ENCODE data around the gene IFT172.

DNA sequence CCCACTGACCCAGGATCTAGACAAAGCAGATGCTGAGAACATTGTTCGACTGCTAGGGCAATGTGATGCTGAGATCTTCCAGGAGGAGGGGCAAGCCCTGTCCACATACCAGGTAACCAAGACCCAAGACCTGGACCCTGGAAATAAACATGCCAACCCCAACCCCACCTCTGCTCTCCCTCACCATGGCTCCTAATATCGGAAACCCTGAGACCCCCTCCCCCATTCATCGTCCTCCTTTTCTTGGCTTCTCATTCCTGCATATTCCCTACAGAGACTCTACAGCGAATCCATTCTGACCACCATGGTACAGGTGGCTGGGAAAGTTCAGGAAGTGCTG is 7.7 kb upstream of the IFT172 start:
- no peak for TF ChIP-seq TAF1 (IDR thresholded peaks at IDR 0.05; ENCODE audit: borderline replicate concordance, insufficient read depth, low read length)
- no peak for TF ChIP-seq SIN3A (IDR thresholded peaks at IDR 0.05; ENCODE audit: borderline replicate concordance, insufficient read depth, low read length)
- TF ChIP-seq REST (IDR thresholded peaks at IDR 0.05; ENCODE audit: insufficient read depth in 1 of 2, low read depth in 2 of 2, low read length in 2 of 2), result no peak
- TF ChIP-seq POLR2AphosphoS5 (IDR thresholded peaks at IDR 0.05; ENCODE audit: low read depth, low read length), result no peak
- no peak for TF ChIP-seq FOXP2 (optimal IDR thresholded peaks at IDR 0.05; ENCODE audit: borderline replicate concordance, extremely low read depth, extremely low read length, insufficient read depth)
